A549 (cell line): Measurements from ENCODE around the gene LOXL4. TPM values are rescaled to one million over a fixed set of nuclear protein-coding genes. Genes with fewer than 3 reads are reported as not detected.
A peak's percentile ranks its signal among the peaks of the same experiment; 100 is the strongest.

Experiments used
- ATAC-seq, 2 experiments: fragments of 200-7000 bp in 1 of 2; fragments of >200 bp in 1 of 2; cut with Nextera tagmentation in 1 of 2; cut with Tn5 transposase in 1 of 2; 3 replicates each; pipeline versions ENCODE4 v1.8.0 to v1.9.1; 2018 to 2020; ENCODE audit warnings: mild to moderate bottlenecking in 1 of 2, moderate library complexity in 1 of 2
- CTCF ChIA-PET: fragments of 300-600 bp; sonication (Branson Sonifier 250); formaldehyde crosslinking; extraction: SDS; loops from one replicate; lab custom pipeline; 2021; ENCODE audit warnings: antibody characterized with exemption, inconsistent platforms; lab: Yijun Ruan, JAX
- POLR2A ChIA-PET: fragments of 350-600 bp; formaldehyde crosslinking; extraction: SDS; loops from one replicate; lab custom pipeline; 2021; ENCODE audit warnings: antibody characterized with exemption, inconsistent platforms; lab: Yijun Ruan, JAX
- DNase-seq, 2 experiments: peaks; one replicate each; pipeline versions ENCODE4 v3.0.0 to v3.0.0-alpha.2; 2011 to 2016; ENCODE audit warnings: low read depth in 1 of 2, low spot score in 1 of 2
- FAIRE-seq: peaks from 2 replicates; lab custom pipeline; 2011; peaks lifted over from hg19 to GRCh38; lab: Jason Lieb, UNC
- H3K27ac ChIP-seq, 2 experiments: fragments of >200 bp; sonication (Bioruptor Twin); formaldehyde crosslinking; 3 replicates each; pipeline ENCODE4 v1.5.1; 2016 to 2017
- H3K4me1 ChIP-seq: fragments of >200 bp; sonication (Bioruptor Twin); formaldehyde crosslinking; 3 replicates; pipeline ENCODE4 v1.6.1; 2016
- H3K4me2 ChIP-seq: fragments of >200 bp; sonication (Bioruptor Twin); formaldehyde crosslinking; 3 replicates; pipeline ENCODE4 v1.6.1; 2016
- H3K4me3 ChIP-seq: fragments of >200 bp; sonication (Bioruptor Twin); formaldehyde crosslinking; 3 replicates; pipeline ENCODE4 v1.5.1; 2016
- H3K9me3 ChIP-seq: fragments of >200 bp; sonication (Bioruptor Twin); formaldehyde crosslinking; 3 replicates; pipeline ENCODE4 v1.6.1; 2016
- CBX8 ChIP-seq: fragments of 200-600 bp; sonication (generic); IDR thresholded peaks from 2 replicates; pipeline ENCODE4 v1.6.1; 2016
- CHD2 ChIP-seq: fragments of 150-350 bp; IDR thresholded peaks from 2 replicates; pipeline ENCODE4 v1.6.1; 2014; ENCODE audit warnings: low read length; ENCODE audit not compliant: partially characterized antibody
- CHD4 ChIP-seq: fragments of 200-600 bp; sonication (generic); IDR thresholded peaks from 2 replicates; pipeline ENCODE4 v1.6.1; 2016; ENCODE audit warnings: antibody characterized with exemption, mild to moderate bottlenecking, borderline replicate concordance
- ESRRA ChIP-seq: fragments of 150-350 bp; IDR thresholded peaks from 2 replicates; pipeline ENCODE4 v1.6.1; 2014; ENCODE audit warnings: mild to moderate bottlenecking, low read length, borderline replicate concordance
- FOSL2 ChIP-seq, 2 experiments: fragments of 450-650 bp in 1 of 2; fragments of >200 bp in 1 of 2; sonication (Bioruptor Twin) in 1 of 2; formaldehyde crosslinking; IDR thresholded peaks; 2 replicates each; pipeline versions ENCODE4 v1.5.0 to v1.6.1; 2016 to 2020; ENCODE audit warnings: mild to moderate bottlenecking in 1 of 2, moderate library complexity in 1 of 2
- GATA3 ChIP-seq: IDR thresholded peaks from 2 replicates; pipeline ENCODE4 v1.6.1; 2012; ENCODE audit warnings: borderline replicate concordance
- HES2 ChIP-seq: fragments of >200 bp; sonication (Bioruptor Twin); formaldehyde crosslinking; IDR thresholded peaks from 2 replicates; pipeline ENCODE4 v1.6.1; 2016
- HOXB13 ChIP-seq: fragments of 250-450 bp; sonication (Bioruptor Pico); IDR thresholded peaks from 2 replicates; pipeline ENCODE4 v1.5.0; 2020; ENCODE audit warnings: low read depth, mild to moderate bottlenecking, moderate library complexity
- HOXB5 ChIP-seq: fragments of 250-450 bp; sonication (Bioruptor Pico); IDR thresholded peaks from 2 replicates; pipeline ENCODE4 v1.5.0; 2020; ENCODE audit warnings: mild to moderate bottlenecking, moderate library complexity
- JUN ChIP-seq, 2 experiments: fragments of >200 bp; sonication (Bioruptor Twin); formaldehyde crosslinking; IDR thresholded peaks; 2 replicates in 1 of 2; 3 replicates in 1 of 2; pipeline ENCODE4 v1.6.1; 2016 to 2017
- JUNB ChIP-seq: fragments of >200 bp; sonication (Bioruptor Twin); formaldehyde crosslinking; IDR thresholded peaks from 2 replicates; pipeline ENCODE4 v1.6.1; 2016
- MAX ChIP-seq: IDR thresholded peaks from 2 replicates; pipeline ENCODE4 v1.6.1; 2012
- MAZ ChIP-seq: fragments of 150-350 bp; IDR thresholded peaks from 2 replicates; pipeline ENCODE4 v1.6.1; 2014; ENCODE audit warnings: antibody characterized with exemption, low read depth, low read length, borderline replicate concordance
- NFE2L2 ChIP-seq: fragments of 150-350 bp; conservative IDR thresholded peaks from 2 replicates; pipeline ENCODE4 v1.6.1; 2014; ENCODE audit warnings: low read length
- PHF8 ChIP-seq: fragments of 200-600 bp; sonication (generic); IDR thresholded peaks from 2 replicates; pipeline ENCODE4 v1.6.1; 2016; ENCODE audit warnings: low read depth, mild to moderate bottlenecking, antibody characterized with exemption, moderate library complexity, borderline replicate concordance
- RCOR1 ChIP-seq: fragments of 150-350 bp; IDR thresholded peaks from 2 replicates; pipeline ENCODE4 v1.6.1; 2014; ENCODE audit warnings: antibody characterized with exemption, low read length, low read depth
- REST ChIP-seq: fragments of 200-600 bp; sonication (generic); IDR thresholded peaks from 2 replicates; pipeline ENCODE4 v1.6.1; 2016; ENCODE audit warnings: antibody characterized with exemption, mild to moderate bottlenecking, moderate library complexity
- RNF2 ChIP-seq: fragments of 200-600 bp; sonication (generic); IDR thresholded peaks from 2 replicates; pipeline ENCODE4 v1.6.1; 2016; ENCODE audit warnings: low read depth, mild to moderate bottlenecking, antibody characterized with exemption, moderate library complexity, borderline replicate concordance
- SREBF2 ChIP-seq: fragments of 450-650 bp; IDR thresholded peaks from 2 replicates; pipeline ENCODE4 v1.6.1; 2014; ENCODE audit warnings: mild to moderate bottlenecking, moderate library complexity
- USF2 ChIP-seq: fragments of 450-650 bp; IDR thresholded peaks from 2 replicates; pipeline ENCODE4 v1.6.1; 2014; ENCODE audit warnings: antibody characterized with exemption
- ZC3H11A ChIP-seq: fragments of 450-650 bp; IDR thresholded peaks from 2 replicates; pipeline ENCODE4 v1.6.1; 2014; ENCODE audit warnings: antibody characterized with exemption, mild to moderate bottlenecking
- ZFP36 ChIP-seq: fragments of 450-650 bp; IDR thresholded peaks from 2 replicates; pipeline ENCODE4 v1.6.1; 2014; ENCODE audit warnings: borderline replicate concordance; ENCODE audit not compliant: partially characterized antibody
- ZNF302 ChIP-seq: fragments of 250-450 bp; sonication (Bioruptor Pico); IDR thresholded peaks from 2 replicates; pipeline ENCODE4 v1.9.0; 2021; ENCODE audit warnings: inconsistent platforms, mild to moderate bottlenecking, moderate library complexity
- WGBS: methylation state at CpG from one replicate; pipeline ENCODE4 v1.1.6; 2017; ENCODE audit errors: missing lambda C conversion rate; 5-methylcytosine and 5-hydroxymethylcytosine counted together
- polyA plus RNA-seq, 4 experiments: library from polyadenylated mRNA; depleted of rRNA in 3 of 4; stranded (reverse); fragments of >200 nt; fragmentation: RNase III in 1 of 4; extraction: RNeasy Plus Mini Kit Qiagen cat#74134 plus additional on column Dnase treatment in 1 of 4; gene quantifications; 2 replicates in 3 of 4; 3 replicates in 1 of 4; pipeline ENCODE4 v1.2.3, GENCODE V29; 2011 to 2017

The LOXL4 gene
- polyA plus RNA-seq, 2 of the 4 experiments (the other 2 are of a cell fraction) = 1.6 to 2.1 TPM

- Histone ChIP-seq H3K27ac (no peak overlapping the region), H3K4me3 (no peak overlapping the region), H3K4me2 (no peak overlapping the region)
- no peak for ATAC-seq
- DNase-seq = no peak
- CTCF ChIA-PET = interaction anchor here (0.7 kb wide), 1 partner anchor 38 kb away, joined by 3 read pairs; no protein-coding TSS in a partner anchor
- TF ChIP-seq JUNB = no peak
- TF ChIP-seq CBX8 = no peak
- no peak for TF ChIP-seq HOXB13 (CRISPR knock-in tag)
- no peak for TF ChIP-seq HES2
- no peak for TF ChIP-seq HOXB5 (CRISPR knock-in tag)
- TF ChIP-seq, all 56 proteins: peak for 0
- no peaks in the 10 kb centered on the region for H3K4me1 ChIP-seq
- FAIRE-seq = peak; percentile 65
- WGBS = 98% methylated on average over 2 of the region's 2 CpGs
- POLR2A ChIA-PET = no interaction called here
- H3K9me3 ChIP-seq = no peaks in the 10 kb centered on the region
These were observed 59.1 kb downstream of the LOXL4 start for GRCh38 chr10:98208925-98209324.

- no peak for TF ChIP-seq ZFP36
- no peak for TF ChIP-seq HOXB5 (CRISPR knock-in tag)
- no peak for TF ChIP-seq ESRRA
- TF ChIP-seq RNF2 = no peak
- no peak for TF ChIP-seq NFE2L2
- no peak for TF ChIP-seq ZC3H11A
- TF ChIP-seq SREBF2 = no peak
- no peak for TF ChIP-seq RCOR1
- TF ChIP-seq MAX = no peak
- TF ChIP-seq CBX8 = no peak
- no peak for TF ChIP-seq FOSL2 (IDR thresholded peaks at IDR 0.05)
- no peak for TF ChIP-seq FOSL2 (CRISPR knock-in tag; IDR thresholded peaks at IDR 0.05)
- no peak for TF ChIP-seq PHF8
- no peak for TF ChIP-seq REST
- TF ChIP-seq MAZ = no peak
- Histone ChIP-seq H3K9me3 (no peaks in the 10 kb centered on the region), H3K27ac (no peak overlapping the region), H3K4me1 (no peaks in the 10 kb centered on the region), H3K4me3 (no peak overlapping the region), H3K4me2 (no peak overlapping the region)
- ChIA-PET CTCF (no interaction called here), POLR2A (no interaction called here)
- DNase-seq = no peak
- 88% methylated on average over 2 of the region's 2 CpGs for WGBS
- no peak for ATAC-seq
- FAIRE-seq = no peak
These were observed 62.6 kb downstream of the LOXL4 start for GRCh38 chr10:98205351-98205750.

- H3K9me3 ChIP-seq = no peaks in the 10 kb centered on the region
- H3K4me3 ChIP-seq = no peak overlapping the region
- no peak overlapping the region for H3K4me2 ChIP-seq
- no peaks in the 10 kb centered on the region for H3K4me1 ChIP-seq
- DNase-seq (no peak), ATAC-seq (no peak), FAIRE-seq (no peak)
- no peak overlapping the region for H3K27ac ChIP-seq
- ChIA-PET POLR2A (no interaction called here), CTCF (interaction anchor here (0.6 to 0.9 kb wide), 2 partner anchors 16 to 41 kb away, joined by 3 read pairs; no protein-coding TSS in a partner anchor)
- WGBS = 86% methylated on average over 8 of the region's 8 CpGs
- TF ChIP-seq MAZ (no peak), ZNF302 (no peak), HOXB13 (CRISPR knock-in tag) (no peak), FOSL2 (IDR thresholded peaks at IDR 0.05) (no peak), FOSL2 (CRISPR knock-in tag; IDR thresholded peaks at IDR 0.05) (no peak), HES2 (no peak), RCOR1 (no peak), CHD2 (no peak), REST (no peak), GATA3 (no peak), USF2 (no peak), CHD4 (no peak), MAX (no peak), JUN (IDR thresholded peaks at IDR 0.05) (no peak)
- TF ChIP-seq, all 56 proteins: peak for 0
These were observed 65.6 kb downstream of the LOXL4 start for GRCh38 chr10:98202378-98202777.
